Non-pigmented ciliary epithelial cell (primary cell): ENCODE results near the gene SRSF8.
"Not testable (repeated sequence)": the region's sequence is repeated elsewhere in the genome, so short reads cannot be mapped to it uniquely, and the experiment has no call there.

Experiments used
- DNase-seq: peaks from one replicate; pipeline ENCODE4 v3.0.0-alpha.2; 2010; ENCODE audit warnings: low read depth

The SRSF8 gene

DNA sequence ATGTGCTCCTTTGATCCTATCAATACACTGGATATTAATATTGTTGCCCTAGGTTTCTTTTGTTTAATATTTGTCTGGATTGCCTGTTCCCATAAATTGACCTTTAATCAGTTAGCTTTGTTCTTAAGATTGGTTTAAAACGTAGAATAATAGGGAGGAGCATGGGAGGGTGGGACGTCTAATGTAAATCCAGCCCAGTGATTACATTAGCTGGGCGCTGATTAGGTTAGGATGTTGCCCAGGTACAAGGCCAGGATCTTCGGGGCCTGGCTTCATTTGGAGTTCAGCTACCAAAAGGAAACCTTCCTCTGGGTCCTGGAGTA is at the start of gene SRSF8:
SRSF8 (plus strand) TSS at position 204 of the 323 bp plus-strand sequence. CDS start 308 bp downstream, outside the sequence.
- DNase-seq: no peak

GRCh38 chr11:95021468-95021867 is 45.3 kb upstream of the SRSF8 start:
- DNase-seq: not testable (repeated sequence)

GRCh38 chr11:95024958-95025357 is 41.8 kb upstream of the SRSF8 start, which contains the start of gene KDM4E:
TSS of gene KDM4E (plus strand) at chr11:95025258. CDS start at chr11:95025558, 300 bp downstream.
- no peak for DNase-seq

- not testable (repeated sequence) for DNase-seq
Measured at GRCh38 chr11:95025594-95025993, 41.1 kb upstream of the SRSF8 start.

DNA sequence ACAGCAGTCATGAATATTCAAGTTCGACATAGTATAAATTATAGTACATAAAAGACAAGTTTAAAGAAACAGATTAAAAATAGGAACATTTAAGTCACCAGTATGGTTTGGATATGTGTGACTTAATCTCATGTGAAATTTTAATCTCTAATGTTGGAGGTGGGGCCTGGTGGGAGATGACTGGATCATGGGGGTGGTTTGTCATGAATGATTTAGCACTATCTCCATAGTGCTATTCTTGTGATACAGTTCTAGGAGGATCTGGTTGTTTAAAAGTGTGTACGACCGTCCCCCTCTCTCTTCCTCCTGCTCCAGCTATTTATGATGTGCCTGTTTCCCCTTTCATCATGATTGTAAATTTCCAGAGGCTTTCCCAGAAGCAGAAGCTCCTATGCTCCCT is 38.4 kb upstream of the SRSF8 start:
- DNase-seq: no peak

DNA sequence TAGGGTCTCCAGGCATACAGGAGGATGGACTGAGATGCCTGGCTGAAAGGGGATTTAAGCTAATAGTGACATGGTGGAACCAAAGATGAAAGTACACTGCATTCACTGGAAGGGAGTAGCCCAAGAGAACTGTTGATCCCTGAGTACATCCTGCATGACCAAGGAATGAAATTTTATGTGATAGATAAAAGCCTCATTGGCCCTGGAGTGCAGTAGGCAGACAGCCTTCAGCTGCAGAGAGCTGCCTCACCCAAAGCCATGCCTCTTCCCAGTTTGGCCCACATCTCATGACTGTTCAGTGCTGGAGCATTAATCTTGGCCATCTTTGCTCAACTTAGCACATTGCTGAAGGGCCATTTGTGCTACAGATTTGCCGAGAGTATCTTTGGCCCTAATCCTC is 33.7 kb upstream of the SRSF8 start:
- no peak for DNase-seq

DNA sequence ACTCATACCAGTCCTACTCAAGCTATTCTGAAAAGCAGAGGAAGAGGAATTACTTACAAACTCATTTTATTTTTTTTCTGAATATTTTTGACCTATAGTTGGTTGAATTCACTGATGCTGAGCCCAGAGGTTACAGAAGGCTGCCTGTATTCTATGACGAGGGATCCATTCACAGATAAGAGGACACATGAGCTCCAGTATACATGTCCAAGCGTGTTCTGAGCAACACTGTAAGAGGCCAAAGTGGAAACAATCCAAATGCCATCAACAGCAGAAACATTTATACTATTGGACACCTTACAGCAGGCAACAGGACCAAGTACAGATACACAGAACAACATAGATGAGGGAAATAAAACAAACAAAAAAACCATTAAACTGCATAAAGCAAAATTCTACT is 31.4 kb upstream of the SRSF8 start:
- DNase-seq: no peak

DNA sequence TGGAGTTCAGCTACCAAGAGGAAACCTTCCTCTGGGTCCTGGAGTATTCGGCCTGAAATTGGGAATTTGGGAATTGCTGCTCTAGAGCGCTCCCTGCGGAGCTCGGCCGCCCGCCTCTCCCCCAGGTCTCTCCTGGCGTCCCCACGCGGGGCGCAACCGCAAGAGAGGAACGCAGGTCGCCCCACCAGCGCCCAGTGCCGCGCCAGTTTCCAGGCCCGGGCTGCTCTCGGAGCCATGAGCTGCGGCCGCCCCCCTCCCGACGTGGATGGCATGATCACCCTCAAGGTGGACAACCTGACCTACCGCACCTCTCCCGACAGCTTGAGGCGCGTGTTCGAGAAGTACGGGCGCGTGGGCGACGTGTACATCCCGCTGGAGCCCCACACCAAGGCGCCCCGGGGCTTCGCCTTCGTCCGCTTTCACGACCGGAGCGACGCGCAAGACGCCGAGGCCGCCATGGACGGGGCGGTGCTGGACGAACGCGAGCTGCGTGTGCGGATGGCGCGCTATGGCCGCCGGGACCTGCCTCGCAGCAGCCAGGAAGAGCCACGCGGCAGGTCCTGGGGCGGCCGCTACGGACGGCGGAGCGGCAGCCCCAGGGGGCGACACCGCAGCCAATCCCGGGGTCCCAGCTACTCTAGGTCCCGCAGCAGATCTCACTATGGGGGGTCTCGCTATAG is 29.2 kb upstream of the SRSF8 start:
- DNase-seq: not testable (repeated sequence)

- no peak for DNase-seq
Measured at GRCh38 chr11:95042239-95042638, 24.5 kb upstream of the SRSF8 start.

GRCh38 chr11:95042906-95043305 is 23.8 kb upstream of the SRSF8 start:
- no peak for DNase-seq

DNA sequence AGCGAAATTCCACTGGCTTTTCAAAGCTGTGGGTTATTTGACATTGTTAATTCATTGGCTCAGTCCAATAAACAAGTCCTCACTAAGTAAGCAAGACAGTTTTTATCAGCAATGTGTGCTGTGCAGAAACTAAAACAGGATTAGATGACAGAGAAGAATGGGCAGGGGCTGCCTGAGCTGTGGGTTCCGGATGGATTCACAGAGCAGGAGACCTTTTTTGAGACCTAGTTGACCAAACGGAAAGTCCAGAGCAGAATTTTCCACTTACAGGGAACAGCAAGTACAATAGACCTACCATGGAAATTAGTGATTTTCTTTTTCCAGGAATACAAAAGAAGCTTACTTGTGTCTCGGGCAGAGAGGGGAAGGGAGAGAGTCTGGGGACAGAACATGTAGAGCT is 22.7 kb upstream of the SRSF8 start:
- no peak for DNase-seq

DNA sequence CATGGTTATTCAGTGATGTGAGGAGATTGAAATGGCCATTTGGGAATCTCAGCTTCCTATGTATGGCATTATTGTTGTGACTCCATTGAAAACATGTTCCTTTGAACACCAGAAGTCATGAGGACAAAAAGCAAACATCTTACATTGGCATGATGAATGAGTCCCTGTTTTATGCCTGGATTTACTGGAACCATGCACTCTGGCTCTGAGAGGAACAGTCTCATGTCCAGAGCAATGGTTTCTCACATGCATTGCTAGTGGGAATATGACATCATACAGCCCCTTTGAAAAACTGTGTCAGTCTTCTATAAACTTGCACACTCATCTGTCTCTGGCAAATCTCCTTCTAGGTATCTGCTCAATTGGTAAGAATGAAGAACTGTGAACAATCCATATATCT is 20.9 kb upstream of the SRSF8 start:
- DNase-seq: no peak

DNA sequence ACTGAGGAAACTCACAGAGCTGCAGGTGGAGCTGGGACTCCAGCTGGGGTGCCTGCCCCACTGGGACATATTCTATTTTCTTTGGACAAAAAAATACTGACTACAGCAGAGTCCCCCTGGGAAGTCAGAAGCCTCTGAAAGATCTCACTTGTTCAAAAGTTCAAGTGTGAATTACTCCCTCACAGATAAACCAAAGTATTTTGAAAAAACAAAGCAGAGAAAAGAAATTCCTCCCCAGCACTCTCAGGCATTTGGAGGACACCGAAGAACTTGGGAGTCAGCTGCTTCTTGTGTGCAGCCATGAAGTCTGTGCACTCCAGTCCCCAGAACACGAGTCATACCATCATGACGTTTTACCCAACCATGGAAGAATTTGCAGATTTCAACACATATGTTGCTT is 17.6 kb upstream of the SRSF8 start, which contains the start of gene KDM4F:
KDM4F (plus strand) TSS at position 301 of the 400 bp plus-strand sequence.
- not testable (repeated sequence) for DNase-seq

GRCh38 chr11:95050595-95051202 is 16.0 kb upstream of the SRSF8 start:
- DNase-seq: no peak

DNA sequence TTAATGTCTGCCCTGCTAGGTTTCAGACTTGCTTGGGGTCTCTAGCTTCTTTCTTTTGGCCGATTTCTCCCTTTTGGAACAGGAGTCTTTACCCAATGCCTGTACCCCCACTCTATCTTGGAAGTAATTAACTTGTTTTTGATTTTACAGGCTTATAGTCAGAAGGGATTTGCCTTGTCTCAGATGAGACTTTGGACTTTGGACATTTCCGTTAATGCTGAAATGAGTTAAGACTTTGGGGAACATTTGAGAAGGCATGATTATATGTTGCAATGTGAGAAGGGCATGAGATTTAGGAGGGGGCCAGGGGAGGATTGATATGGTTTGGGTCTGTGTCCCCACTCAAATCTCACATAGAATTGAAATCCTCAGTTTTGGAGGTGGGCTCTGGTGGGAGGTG is 12.4 kb upstream of the SRSF8 start:
- DNase-seq: no peak

DNA sequence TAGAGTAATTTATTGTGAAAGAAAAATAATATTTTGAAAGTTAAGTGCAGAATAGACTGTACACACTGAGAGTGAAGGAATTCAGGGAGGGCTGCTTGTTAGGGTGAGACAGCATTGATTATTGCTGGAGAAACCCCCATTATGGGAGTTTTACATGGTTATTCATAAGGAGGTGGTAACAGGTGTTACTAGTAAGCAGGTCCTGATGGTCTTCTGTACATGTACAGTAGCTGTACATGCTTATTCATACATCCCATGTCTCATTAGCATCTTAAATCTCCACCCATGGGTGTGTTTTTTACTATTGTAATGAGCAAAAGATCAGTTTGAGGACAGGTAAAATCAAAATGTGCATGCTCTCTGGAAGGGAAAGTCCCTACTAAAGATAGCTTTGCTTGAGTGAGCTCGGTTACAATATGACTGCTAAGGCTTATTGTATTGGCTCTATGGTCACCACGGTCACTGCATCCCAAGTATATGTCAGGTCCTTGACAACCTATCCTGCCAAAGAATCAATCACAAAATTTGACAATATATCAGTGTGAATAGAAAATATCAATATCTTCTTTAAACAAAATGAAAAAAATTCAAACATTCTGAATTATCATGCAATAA is 11.3 kb upstream of the SRSF8 start:
- no peak for DNase-seq

GRCh38 chr11:95057959-95058358 is 8.8 kb upstream of the SRSF8 start:
- DNase-seq: no peak

DNA sequence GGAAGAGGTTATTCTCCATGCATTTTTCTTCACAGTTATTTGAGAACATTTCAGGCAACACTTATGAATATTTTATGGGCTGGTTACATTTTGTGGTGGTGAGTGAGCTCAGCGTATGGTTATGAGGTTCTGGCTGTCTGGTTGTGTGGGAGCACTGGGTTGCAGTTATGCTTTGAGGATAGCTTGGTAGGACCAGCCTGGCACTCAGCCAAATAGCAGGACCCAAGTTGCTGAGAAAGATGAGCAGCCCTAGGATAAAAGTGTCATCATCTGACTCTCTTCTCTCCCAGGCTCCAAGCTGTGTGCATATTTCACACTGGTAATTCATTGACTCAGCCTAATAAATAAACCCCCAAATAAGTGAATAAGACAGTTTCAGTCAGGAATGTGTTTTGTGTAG is 8.1 kb upstream of the SRSF8 start:
- no peak for DNase-seq

GRCh38 chr11:95059046-95059445 is 7.7 kb upstream of the SRSF8 start:
- DNase-seq: no peak

DNA sequence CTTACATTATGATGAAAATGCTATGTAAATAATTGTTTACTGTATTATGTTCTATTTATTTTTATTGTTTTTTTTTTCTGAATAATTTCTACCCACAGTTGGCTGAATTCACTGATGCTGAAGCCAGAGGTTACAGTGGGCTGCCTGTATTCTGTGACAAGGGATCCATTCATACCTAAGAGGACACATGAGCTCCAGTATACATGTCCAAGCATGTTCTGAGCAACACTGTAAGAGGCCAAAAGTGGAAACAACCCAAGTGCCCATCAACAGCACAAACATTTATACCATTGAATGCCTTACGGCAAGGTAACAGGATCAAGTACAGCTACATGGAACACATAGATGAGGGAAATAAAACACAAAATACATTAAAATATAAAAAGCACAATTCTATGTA is 1.4 kb upstream of the SRSF8 start:
- no peak for DNase-seq

DNA sequence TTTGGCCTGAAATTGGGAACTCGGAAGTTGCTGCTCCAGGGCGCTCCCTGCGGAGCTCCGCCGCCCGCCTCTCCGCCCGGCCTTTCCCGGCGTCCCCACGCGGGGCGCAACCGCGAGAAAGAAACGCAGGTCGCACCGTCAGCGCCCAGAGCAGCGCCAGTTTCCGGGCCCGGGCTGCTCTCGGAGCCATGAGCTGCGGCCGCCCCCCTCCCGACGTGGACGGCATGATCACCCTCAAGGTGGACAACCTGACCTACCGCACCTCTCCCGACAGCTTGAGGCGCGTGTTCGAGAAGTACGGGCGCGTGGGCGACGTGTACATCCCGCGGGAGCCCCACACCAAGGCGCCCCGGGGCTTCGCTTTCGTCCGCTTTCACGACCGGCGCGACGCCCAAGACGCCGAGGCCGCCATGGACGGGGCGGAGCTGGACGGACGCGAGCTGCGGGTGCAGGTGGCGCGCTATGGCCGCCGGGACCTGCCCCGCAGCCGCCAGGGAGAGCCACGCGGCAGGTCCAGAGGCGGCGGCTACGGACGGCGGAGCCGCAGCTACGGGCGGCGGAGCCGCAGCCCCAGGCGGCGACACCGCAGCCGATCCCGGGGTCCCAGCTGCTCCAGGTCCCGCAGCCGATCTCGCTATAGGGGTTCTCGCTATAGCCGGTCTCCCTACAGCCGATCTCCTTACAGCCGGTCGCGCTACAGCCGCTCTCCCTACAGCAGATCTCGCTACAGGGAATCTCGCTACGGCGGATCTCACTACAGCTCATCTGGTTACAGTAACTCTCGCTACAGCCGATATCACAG is 521 bp downstream of the SRSF8 start:
- DNase-seq: no peak

DNA sequence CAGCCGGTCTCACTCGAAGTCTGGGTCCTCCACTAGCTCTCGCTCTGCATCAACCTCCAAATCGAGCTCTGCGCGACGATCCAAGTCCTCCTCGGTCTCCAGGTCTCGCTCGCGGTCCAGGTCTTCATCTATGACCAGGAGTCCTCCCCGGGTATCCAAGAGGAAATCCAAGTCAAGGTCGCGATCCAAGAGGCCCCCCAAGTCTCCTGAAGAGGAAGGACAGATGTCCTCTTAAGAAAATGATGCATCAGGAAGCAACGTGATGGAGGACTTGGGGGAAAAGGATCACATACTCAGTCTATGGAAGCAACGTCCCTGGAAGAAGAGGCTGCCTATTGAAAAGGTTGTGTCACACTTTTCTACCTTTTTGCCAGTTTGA is 1.1 kb downstream of the SRSF8 start:
- DNase-seq: no peak

- peak; percentile 90 for DNase-seq
Measured at GRCh38 chr11:95068549-95068948, 1.8 kb downstream of the SRSF8 start.
